ENCODE measurements around the gene RNF166. TPM values are rescaled to one million over a fixed set of nuclear protein-coding genes. Genes with fewer than 3 reads are reported as not detected.

The RNF166 gene
- polyA plus RNA-seq, 1 donor from 2014 or later: 34.4 TPM

GRCh38 chr16:88731699-88732098 lies 25.5 kb upstream of the RNF166 start:
- H2AFZ ChIP-seq (ENCODE audit: low read depth, low read length): no peak overlapping the region
- H3K9me3 ChIP-seq (ENCODE audit: low read length): no peaks in the 10 kb centered on the region
- H3K4me3 ChIP-seq (ENCODE audit: low read length): no peak overlapping the region
- H3F3A ChIP-seq (ENCODE audit: insufficient read depth, low read length, poor library complexity, severe bottlenecking): no peaks in the 10 kb centered on the region
- H4K20me1 ChIP-seq (ENCODE audit: insufficient read depth): no peaks in the 10 kb centered on the region
- H3K4me2 ChIP-seq (ENCODE audit: low read length): no peak overlapping the region
- H3K9ac ChIP-seq (ENCODE audit: low read length): no peak overlapping the region
- TF ChIP-seq EP300 (conservative IDR thresholded peaks at IDR 0.05; ENCODE audit: poor library complexity, severe bottlenecking) (no peak), TAF1 (IDR thresholded peaks at IDR 0.05; ENCODE audit: low read depth) (no peak), CTCF (IDR thresholded peaks at IDR 0.05; ENCODE audit: poor library complexity, severe bottlenecking) (no peak), MXI1 (conservative IDR thresholded peaks at IDR 0.05; ENCODE audit: poor library complexity, severe bottlenecking) (no peak), REST (IDR thresholded peaks at IDR 0.05; ENCODE audit: borderline replicate concordance) (no peak), POLR2AphosphoS5 (IDR thresholded peaks at IDR 0.05) (no peak), EZH2 (IDR thresholded peaks at IDR 0.05; ENCODE audit: borderline replicate concordance, insufficient read depth, low read length, poor library complexity, severe bottlenecking) (no peak), SMC3 (conservative IDR thresholded peaks at IDR 0.05; ENCODE audit: poor library complexity) (no peak), RAD21 (conservative IDR thresholded peaks at IDR 0.05) (no peak)
- H3K27me3 ChIP-seq (ENCODE audit: insufficient read depth, low read depth, low read length): no peaks in the 10 kb centered on the region
- no peaks in the 10 kb centered on the region for H3K9me2 ChIP-seq (ENCODE audit: insufficient read depth, low read length)
- no peaks in the 10 kb centered on the region for H3K79me2 ChIP-seq (replicated peaks; ENCODE audit: insufficient read depth, low read length)
- H3K36me3 ChIP-seq (ENCODE audit: insufficient read depth, low read length): no peaks in the 10 kb centered on the region
- no peak overlapping the region for H3K27ac ChIP-seq (ENCODE audit: low read length)

- H3K9me2 ChIP-seq (ENCODE audit: insufficient read depth, low read length): no peaks in the 10 kb centered on the region
- H3K27ac ChIP-seq (ENCODE audit: low read length): no peak overlapping the region
- H3K36me3 ChIP-seq (ENCODE audit: insufficient read depth, low read length): no peaks in the 10 kb centered on the region
- H4K20me1 ChIP-seq (ENCODE audit: insufficient read depth): no peaks in the 10 kb centered on the region
- H3K4me3 ChIP-seq (ENCODE audit: low read length): no peak overlapping the region
- H3K27me3 ChIP-seq (ENCODE audit: insufficient read depth, low read depth, low read length): no peaks in the 10 kb centered on the region
- TF ChIP-seq REST (IDR thresholded peaks at IDR 0.05; ENCODE audit: borderline replicate concordance): no peak
- TF ChIP-seq MXI1 (conservative IDR thresholded peaks at IDR 0.05; ENCODE audit: poor library complexity, severe bottlenecking): no peak
- TF ChIP-seq SMC3 (conservative IDR thresholded peaks at IDR 0.05; ENCODE audit: poor library complexity): no peak
- TF ChIP-seq TAF1 (IDR thresholded peaks at IDR 0.05; ENCODE audit: low read depth): no peak
- no peak for TF ChIP-seq EZH2 (IDR thresholded peaks at IDR 0.05; ENCODE audit: borderline replicate concordance, insufficient read depth, low read length, poor library complexity, severe bottlenecking)
- TF ChIP-seq EP300 (conservative IDR thresholded peaks at IDR 0.05; ENCODE audit: poor library complexity, severe bottlenecking): no peak
- TF ChIP-seq CTCF (IDR thresholded peaks at IDR 0.05; ENCODE audit: poor library complexity, severe bottlenecking): no peak
- no peak for TF ChIP-seq POLR2AphosphoS5 (IDR thresholded peaks at IDR 0.05)
- no peak for TF ChIP-seq RAD21 (conservative IDR thresholded peaks at IDR 0.05)
- H2AFZ ChIP-seq (ENCODE audit: low read depth, low read length): no peak overlapping the region
- H3K9ac ChIP-seq (ENCODE audit: low read length): no peak overlapping the region
- no peaks in the 10 kb centered on the region for H3F3A ChIP-seq (ENCODE audit: insufficient read depth, low read length, poor library complexity, severe bottlenecking)
- H3K9me3 ChIP-seq (ENCODE audit: low read length): no peaks in the 10 kb centered on the region
- no peak overlapping the region for H3K4me2 ChIP-seq (ENCODE audit: low read length)
- H3K79me2 ChIP-seq (replicated peaks; ENCODE audit: insufficient read depth, low read length): no peaks in the 10 kb centered on the region
These were observed 24.7 kb upstream of the RNF166 start for GRCh38 chr16:88730632-88731607.

Data from neural cell (in vitro differentiated cells).